ENCODE data around the gene LPP. TPM values are rescaled to one million over a fixed set of nuclear protein-coding genes. Genes with fewer than 3 reads are reported as not detected.

Gene LPP
- total RNA-seq, 1 donor from 2014 or later = 184 TPM

DNA sequence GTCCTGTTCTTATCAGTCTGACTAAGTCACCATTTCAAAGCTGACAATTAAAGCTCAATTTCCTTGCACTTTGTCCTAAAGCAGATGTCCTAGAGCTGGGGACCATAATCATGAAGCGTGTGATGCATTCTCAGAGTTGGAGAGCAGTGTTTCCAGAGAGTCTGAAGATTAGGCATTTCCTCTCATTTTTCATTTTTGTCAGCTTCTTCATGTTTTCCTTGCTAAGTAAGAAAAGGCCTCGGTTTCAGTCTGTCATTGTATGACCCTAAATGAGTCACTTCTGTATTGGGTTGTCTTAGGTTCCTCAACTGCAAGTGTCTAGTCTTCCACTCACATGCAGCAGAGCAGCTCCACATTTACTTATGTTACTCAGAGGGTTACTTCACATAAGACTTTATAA lies 760.6 kb downstream of the LPP start:
- H3K27ac Mint-ChIP-seq (ENCODE audit: unreplicated experiment) = no peak overlapping the region
- no peak for DNase-seq (ENCODE audit: extremely low spot score, unreplicated experiment)
- no peaks in the 10 kb centered on the region for H3K36me3 Mint-ChIP-seq (ENCODE audit: unreplicated experiment)
- TF ChIP-seq CTCF (IDR thresholded peaks at IDR 0.05) = no peak
- no peaks in the 10 kb centered on the region for H3K9me3 Mint-ChIP-seq (ENCODE audit: unreplicated experiment)
- H3K27me3 Mint-ChIP-seq (ENCODE audit: unreplicated experiment) = no peaks in the 10 kb centered on the region
- peaks cover 14% of the 10 kb centered on the region for H3K4me1 Mint-ChIP-seq (ENCODE audit: unreplicated experiment)
- no peak overlapping the region for H3K4me3 Mint-ChIP-seq (ENCODE audit: unreplicated experiment)

- no peaks in the 10 kb centered on the region for H3K27me3 Mint-ChIP-seq (ENCODE audit: unreplicated experiment)
- no peak for TF ChIP-seq CTCF (IDR thresholded peaks at IDR 0.05)
- no peaks in the 10 kb centered on the region for H3K9me3 Mint-ChIP-seq (ENCODE audit: unreplicated experiment)
- no peak overlapping the region for H3K27ac Mint-ChIP-seq (ENCODE audit: unreplicated experiment)
- no peaks in the 10 kb centered on the region for H3K36me3 Mint-ChIP-seq (ENCODE audit: unreplicated experiment)
- no peak for DNase-seq (ENCODE audit: extremely low spot score, unreplicated experiment)
- H3K4me1 Mint-ChIP-seq (ENCODE audit: unreplicated experiment) = peaks cover 10% of the 10 kb centered on the region
- no peak overlapping the region for H3K4me3 Mint-ChIP-seq (ENCODE audit: unreplicated experiment)
Measured at GRCh38 chr3:188915127-188915526, 761.2 kb downstream of the LPP start.

DNA sequence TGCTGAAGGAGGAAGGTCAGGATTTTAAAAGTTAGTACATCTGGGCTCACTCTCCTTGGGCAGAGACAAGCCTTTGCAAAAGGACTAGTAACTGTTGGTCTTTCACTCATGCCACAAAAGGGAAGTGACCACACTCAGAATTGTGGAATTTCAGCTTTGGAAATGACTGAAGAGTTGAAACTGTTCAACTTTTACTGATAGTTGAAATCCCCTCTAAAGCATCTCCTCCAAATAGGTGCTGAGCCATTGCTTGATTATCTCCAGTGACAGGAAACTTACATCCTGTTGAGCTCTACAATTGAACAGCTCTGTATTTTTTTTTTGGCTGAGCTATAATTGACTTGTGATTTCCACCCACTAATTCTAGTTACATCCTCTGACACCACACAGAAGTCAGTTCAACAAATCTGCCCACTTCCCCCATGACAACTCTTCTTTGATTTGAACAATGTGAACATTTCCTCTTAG lies 763.0 kb downstream of the LPP start:
- Mint-ChIP-seq H3K9me3 (ENCODE audit: unreplicated experiment) (no peaks in the 10 kb centered on the region), H3K4me3 (ENCODE audit: unreplicated experiment) (no peak overlapping the region), H3K27ac (ENCODE audit: unreplicated experiment) (no peak overlapping the region), H3K36me3 (ENCODE audit: unreplicated experiment) (no peaks in the 10 kb centered on the region), H3K27me3 (ENCODE audit: unreplicated experiment) (no peaks in the 10 kb centered on the region), H3K4me1 (ENCODE audit: unreplicated experiment) (peaks cover 7% of the 10 kb centered on the region)
- TF ChIP-seq CTCF (IDR thresholded peaks at IDR 0.05) = no peak
- DNase-seq (ENCODE audit: extremely low spot score, unreplicated experiment) = no peak

DNA sequence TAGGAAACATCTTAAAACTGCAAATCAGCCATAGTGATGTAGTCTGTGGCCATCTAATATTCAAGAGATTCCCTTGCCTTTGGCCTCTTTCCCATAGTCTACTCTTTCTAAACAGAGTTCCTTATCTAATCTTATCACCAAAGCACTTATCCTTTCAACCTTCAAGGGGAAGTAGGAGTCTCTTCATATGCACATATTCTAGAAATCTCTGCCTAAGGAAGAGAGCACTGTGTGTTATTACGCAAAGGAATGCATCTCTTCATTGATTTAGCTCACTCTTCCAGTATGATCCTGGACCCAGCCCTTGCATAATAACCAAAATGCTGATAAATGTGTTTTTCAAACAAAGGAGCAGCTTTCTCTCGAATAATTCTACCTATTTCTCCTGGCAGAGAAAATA lies 764.1 kb downstream of the LPP start:
- DNase-seq (ENCODE audit: extremely low spot score, unreplicated experiment) = no peak
- H3K4me3 Mint-ChIP-seq (ENCODE audit: unreplicated experiment) = no peak overlapping the region
- H3K27me3 Mint-ChIP-seq (ENCODE audit: unreplicated experiment) = no peaks in the 10 kb centered on the region
- no peak for TF ChIP-seq CTCF (IDR thresholded peaks at IDR 0.05)
- H3K4me1 Mint-ChIP-seq (ENCODE audit: unreplicated experiment) = peaks cover 7% of the 10 kb centered on the region
- H3K27ac Mint-ChIP-seq (ENCODE audit: unreplicated experiment) = no peak overlapping the region
- H3K36me3 Mint-ChIP-seq (ENCODE audit: unreplicated experiment) = no peaks in the 10 kb centered on the region
- no peaks in the 10 kb centered on the region for H3K9me3 Mint-ChIP-seq (ENCODE audit: unreplicated experiment)

GRCh38 chr3:188923671-188924070 lies 769.7 kb downstream of the LPP start:
- Mint-ChIP-seq H3K27me3 (ENCODE audit: unreplicated experiment) (no peaks in the 10 kb centered on the region), H3K4me3 (ENCODE audit: unreplicated experiment) (no peak overlapping the region)

More at GRCh38 chr3:188923671-188924070, 769.7 kb downstream of the LPP start:
- Mint-ChIP-seq H3K36me3 (ENCODE audit: unreplicated experiment) (no peaks in the 10 kb centered on the region), H3K9me3 (ENCODE audit: unreplicated experiment) (no peaks in the 10 kb centered on the region), H3K4me1 (ENCODE audit: unreplicated experiment) (no peaks in the 10 kb centered on the region), H3K27ac (ENCODE audit: unreplicated experiment) (no peak overlapping the region)
- DNase-seq (ENCODE audit: extremely low spot score, unreplicated experiment) = no peak
- no peak for TF ChIP-seq CTCF (IDR thresholded peaks at IDR 0.05)

All from osteocyte (in vitro differentiated cells).